Loucy (cell line): ENCODE data around the gene C3orf49.

ENCODE experiments used
- CTCF ChIP-seq: fragments of 200-600 bp; sonication (generic); conservative IDR thresholded peaks from 2 replicates; pipeline ENCODE4 v1.5.1; 2014; ENCODE audit warnings: mild to moderate bottlenecking, antibody characterized with exemption, low read length
- EZH2phosphoT487 ChIP-seq: fragments of 200-600 bp; IDR thresholded peaks from 2 replicates; pipeline ENCODE4 v1.6.1; 2018; ENCODE audit warnings: antibody characterized with exemption, mild to moderate bottlenecking, moderate library complexity, borderline replicate concordance

DNA sequence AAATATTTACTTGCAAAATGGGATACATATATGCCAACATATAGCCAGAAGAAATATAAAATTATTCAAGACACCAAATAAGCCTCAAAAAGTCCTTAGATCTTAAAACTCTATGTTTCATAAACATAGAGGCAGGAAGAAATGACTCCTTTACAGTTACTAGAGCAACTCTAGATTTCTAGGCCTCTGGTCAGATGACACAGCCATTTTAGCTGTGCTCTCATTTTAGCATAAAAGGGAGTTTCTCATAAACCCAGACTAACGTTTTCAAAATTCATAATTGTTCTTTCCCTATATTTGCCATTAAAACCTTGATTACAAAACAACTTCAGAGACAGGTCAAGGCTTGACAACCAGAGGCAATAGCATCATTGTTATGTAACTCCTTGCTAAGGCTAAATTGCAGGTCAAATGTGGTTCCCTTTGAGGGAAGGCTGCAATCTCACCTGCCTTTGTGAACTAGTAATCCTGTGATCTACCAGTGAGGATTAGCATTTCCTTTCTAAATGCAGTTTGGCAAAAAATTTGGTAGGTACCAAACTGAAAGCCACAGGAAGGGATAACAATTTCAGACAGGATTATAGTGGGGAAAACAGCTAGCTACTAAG, 36.3 kb downstream of the C3orf49 start:
- TF ChIP-seq CTCF (no peak), EZH2phosphoT487 (no peak)
